ENCODE results near the gene SCAF1.

The SCAF1 gene

GRCh38 chr19:49595819-49596404, 46.1 kb upstream of the SCAF1 start:
- H3K4me1 ChIP-seq (ENCODE audit: low read depth, poor library complexity, severe bottlenecking): peaks cover 10% of the 10 kb centered on the region
- H2AFZ ChIP-seq (ENCODE audit: low read depth): no peak overlapping the region
- H3K36me3 ChIP-seq (ENCODE audit: insufficient read depth): peaks cover 6% of the 10 kb centered on the region; the same call in 1 of the 2 replicates
- H3K9ac ChIP-seq: no peak overlapping the region
- no peak overlapping the region for H3K27ac ChIP-seq
- no peaks in the 10 kb centered on the region for H4K20me1 ChIP-seq (ENCODE audit: insufficient read depth)
- TF ChIP-seq CTCF (conservative IDR thresholded peaks at IDR 0.05; ENCODE audit: low read depth, low read length): no peak
- H3K27me3 ChIP-seq (ENCODE audit: insufficient read depth, low read depth): no peaks in the 10 kb centered on the region
- no peak overlapping the region for H3K4me2 ChIP-seq
- no peak overlapping the region for H3K4me3 ChIP-seq (IDR thresholded peaks at IDR 0.05; ENCODE audit: insufficient read depth, low read depth, low read length)
- peaks cover 18% of the 10 kb centered on the region; the same call in 1 of the 2 replicates for H3K79me2 ChIP-seq (ENCODE audit: insufficient read depth, low read depth)

GRCh38 chr19:49596407-49596806, 45.6 kb upstream of the SCAF1 start:
- Histone ChIP-seq H3K4me2 (no peak overlapping the region), H3K79me2 (ENCODE audit: insufficient read depth, low read depth) (peaks cover 18% of the 10 kb centered on the region; the same call in 1 of the 2 replicates), H3K4me1 (ENCODE audit: low read depth, poor library complexity, severe bottlenecking) (peaks cover 10% of the 10 kb centered on the region), H3K36me3 (ENCODE audit: insufficient read depth) (peaks cover 6% of the 10 kb centered on the region; the same call in 1 of the 2 replicates), H3K9ac (no peak overlapping the region), H3K4me3 (IDR thresholded peaks at IDR 0.05; ENCODE audit: insufficient read depth, low read depth, low read length) (no peak overlapping the region), H3K27ac (no peak overlapping the region), H3K27me3 (ENCODE audit: insufficient read depth, low read depth) (no peaks in the 10 kb centered on the region), H2AFZ (ENCODE audit: low read depth) (no peak overlapping the region), H4K20me1 (ENCODE audit: insufficient read depth) (no peaks in the 10 kb centered on the region)
- no peak for TF ChIP-seq CTCF (conservative IDR thresholded peaks at IDR 0.05; ENCODE audit: low read depth, low read length)

GRCh38 chr19:49596954-49597702, 44.9 kb upstream of the SCAF1 start:
- Histone ChIP-seq H2AFZ (ENCODE audit: low read depth) (no peak overlapping the region), H4K20me1 (ENCODE audit: insufficient read depth) (no peaks in the 10 kb centered on the region), H3K4me1 (ENCODE audit: low read depth, poor library complexity, severe bottlenecking) (peaks cover 10% of the 10 kb centered on the region), H3K79me2 (ENCODE audit: insufficient read depth, low read depth) (peaks cover 12% of the 10 kb centered on the region; the same call in 1 of the 2 replicates), H3K36me3 (ENCODE audit: insufficient read depth) (peaks cover 6% of the 10 kb centered on the region; the same call in 1 of the 2 replicates), H3K4me3 (IDR thresholded peaks at IDR 0.05; ENCODE audit: insufficient read depth, low read depth, low read length) (no peak overlapping the region), H3K9ac (no peak overlapping the region), H3K27ac (no peak overlapping the region), H3K4me2 (no peak overlapping the region), H3K27me3 (ENCODE audit: insufficient read depth, low read depth) (no peaks in the 10 kb centered on the region)
- no peak for TF ChIP-seq CTCF (conservative IDR thresholded peaks at IDR 0.05; ENCODE audit: low read depth, low read length)

GRCh38 chr19:49597703-49597974, 44.4 kb upstream of the SCAF1 start:
- no peaks in the 10 kb centered on the region for H3K27me3 ChIP-seq (ENCODE audit: insufficient read depth, low read depth)
- no peak overlapping the region for H3K9ac ChIP-seq
- H2AFZ ChIP-seq (ENCODE audit: low read depth): no peak overlapping the region
- peaks cover 6% of the 10 kb centered on the region; the same call in 1 of the 2 replicates for H3K36me3 ChIP-seq (ENCODE audit: insufficient read depth)
- H3K79me2 ChIP-seq (ENCODE audit: insufficient read depth, low read depth): peaks cover 7% of the 10 kb centered on the region; the same call in 1 of the 2 replicates
- H3K27ac ChIP-seq: no peak overlapping the region
- no peaks in the 10 kb centered on the region for H4K20me1 ChIP-seq (ENCODE audit: insufficient read depth)
- no peak overlapping the region for H3K4me2 ChIP-seq
- H3K4me1 ChIP-seq (ENCODE audit: low read depth, poor library complexity, severe bottlenecking): peaks cover 10% of the 10 kb centered on the region
- H3K4me3 ChIP-seq (IDR thresholded peaks at IDR 0.05; ENCODE audit: insufficient read depth, low read depth, low read length): no peak overlapping the region
- no peak for TF ChIP-seq CTCF (conservative IDR thresholded peaks at IDR 0.05; ENCODE audit: low read depth, low read length)

Measured in KMS-11 (cell line).